Stimulated activated CD4-positive, alpha-beta T cell treated with anti-CD3 and anti-CD28 coated beads, Interleukin-1b, Interleukin-23, amount 100 ng/mL, for 4 hours (primary cell): ENCODE results near the gene DENND4A.
"Not testable (repeated sequence)": the region's sequence is repeated elsewhere in the genome, so short reads cannot be mapped to it uniquely, and the experiment has no call there.

Source experiments
- DNase-seq, 2 donors: peaks; one replicate each; pipeline ENCODE4 v3.0.0-alpha.2; 2020; ENCODE audit warnings: low read depth in 2 of 2

Gene DENND4A

GRCh38 chr15:65757256-65757655 lies 34.8 kb downstream of the DENND4A start:
- no peak for DNase-seq

GRCh38 chr15:65752151-65752700 lies 39.9 kb downstream of the DENND4A start:
- no peak for DNase-seq

- no peak for DNase-seq
Observed at GRCh38 chr15:65751431-65751830, 40.7 kb downstream of the DENND4A start.

- no peak for DNase-seq
Observed at GRCh38 chr15:65747265-65747664, 44.8 kb downstream of the DENND4A start.

- no peak for DNase-seq
Observed at GRCh38 chr15:65743637-65744252, 48.3 kb downstream of the DENND4A start.

- no peak for DNase-seq
Observed at GRCh38 chr15:65740148-65740547, 51.9 kb downstream of the DENND4A start.

- DNase-seq: no peak
Observed at GRCh38 chr15:65738649-65739048, 53.4 kb downstream of the DENND4A start.

GRCh38 chr15:65733599-65733998 lies 58.5 kb downstream of the DENND4A start:
- DNase-seq: not testable (repeated sequence)

- DNase-seq: no peak
Observed at GRCh38 chr15:65732698-65733097, 59.4 kb downstream of the DENND4A start.

- DNase-seq: no peak
Observed at GRCh38 chr15:65731926-65732325, 60.2 kb downstream of the DENND4A start.

- no peak for DNase-seq
Observed at GRCh38 chr15:65730549-65731172, 61.4 kb downstream of the DENND4A start.

GRCh38 chr15:65724464-65725215 lies 67.5 kb downstream of the DENND4A start:
- no peak for DNase-seq

GRCh38 chr15:65723876-65724275 lies 68.2 kb downstream of the DENND4A start:
- DNase-seq: no peak

GRCh38 chr15:65722191-65722590 lies 69.9 kb downstream of the DENND4A start:
- no peak for DNase-seq

- DNase-seq: no peak
Observed at GRCh38 chr15:65712415-65712814, 79.7 kb downstream of the DENND4A start.

- DNase-seq: no peak
Observed at GRCh38 chr15:65695081-65695480, 97.0 kb downstream of the DENND4A start.

GRCh38 chr15:65690778-65691177 lies 101.3 kb downstream of the DENND4A start:
- DNase-seq: no peak

- DNase-seq: no peak
Observed at GRCh38 chr15:65690173-65690572, 101.9 kb downstream of the DENND4A start.

GRCh38 chr15:65688462-65688861 lies 103.6 kb downstream of the DENND4A start:
- no peak for DNase-seq

- no peak for DNase-seq
Observed at GRCh38 chr15:65682404-65682911, 109.6 kb downstream of the DENND4A start.

- no peak for DNase-seq
Observed at GRCh38 chr15:65680544-65680943, 111.5 kb downstream of the DENND4A start.

- DNase-seq: no peak
Observed at GRCh38 chr15:65676123-65676522, 116.0 kb downstream of the DENND4A start.

GRCh38 chr15:65675551-65675950 lies 116.5 kb downstream of the DENND4A start:
- no peak for DNase-seq
